Lower leg skin (tissue), 4 donors: ENCODE data around the gene GALNT11. TPM values are rescaled to one million over a fixed set of nuclear protein-coding genes. Genes with fewer than 3 reads are reported as not detected.
"Not testable (repeated sequence)": the region's sequence is repeated elsewhere in the genome, so short reads cannot be mapped to it uniquely, and the experiment has no call there.

ENCODE experiments used
- DNase-seq, 2 donors: peaks; one replicate each; pipeline ENCODE4 v3.0.0-alpha.2; 2019; ENCODE audit warnings: low spot score in 2 of 2
- H3K4me3 ChIP-seq: fragments of 200-600 bp; sonication (generic); 2 replicates; pipeline ENCODE4 v1.5.1; 2017; ENCODE audit warnings: mild to moderate bottlenecking, low read depth; ENCODE audit not compliant: poor library complexity, severe bottlenecking
- CTCF ChIP-seq, 3 donors: fragments of 450-650 bp; IDR thresholded peaks; one replicate each; pipeline ENCODE4 v1.5.1; 2016; ENCODE audit warnings: antibody characterized with exemption in 3 of 3, mild to moderate bottlenecking in 3 of 3, moderate library complexity in 2 of 3
- POLR2A ChIP-seq, 2 donors: fragments of 450-650 bp; IDR thresholded peaks; one replicate each; pipeline ENCODE4 v1.6.1; 2016 to 2017; ENCODE audit warnings: antibody characterized with exemption in 2 of 2, mild to moderate bottlenecking in 1 of 2, moderate library complexity in 1 of 2
- WGBS, 2 donors: methylation state at CpG; one replicate each; pipeline ENCODE4 v1.1.5; 2018; 5-methylcytosine and 5-hydroxymethylcytosine counted together
- intact Hi-C: fragments of 100-400 bp; cut with DNase I; formaldehyde crosslinking; loops from one replicate; pipeline ENCODE4 v1.15.0; 2023; ENCODE audit warnings: low total_unique reads
- total RNA-seq, 4 donors: library from RNA; depleted of rRNA; stranded (reverse); fragments of >200 nt; gene quantifications; one replicate each; pipeline ENCODE4 v1.1.0, GENCODE V29; 2016

Gene GALNT11
- total RNA-seq, 4 donors from 2014 or later: 38.9 to 62.6 (median 45.3) TPM

GRCh38 chr7:152016947-152017346 is 8.5 kb upstream of the GALNT11 start:
- intact Hi-C loops: no loop called here
- WGBS, 2 donors: 94 to 96% methylated on average over 3 of the region's 3 CpGs
- no peak overlapping the region for H3K4me3 ChIP-seq
- DNase-seq: no peak
- TF ChIP-seq CTCF (IDR thresholded peaks at IDR 0.05): no peak

GRCh38 chr7:152017683-152018082 is 7.8 kb upstream of the GALNT11 start:
- intact Hi-C loops, H3K4me3 ChIP-seq, DNase-seq: not testable (repeated sequence)
- WGBS, 2 donors: 82 to 85% methylated on average over 6 of the region's 6 CpGs

- 78 to 82% methylated on average over 10 of the region's 10 CpGs for WGBS, 2 donors
- peak in 1 of 2 donors; percentile 39 for DNase-seq
- intact Hi-C loops, H3K4me3 ChIP-seq: not testable (repeated sequence)
Observed at GRCh38 chr7:152021740-152022139, 3.7 kb upstream of the GALNT11 start.

GRCh38 chr7:152025937-152026890 is 740 bp downstream of the GALNT11 start:
- peak in 1 of 2 donors; percentile 84 for DNase-seq
- H3K4me3 ChIP-seq: peak overlapping the region; percentile 71
- TF ChIP-seq CTCF (IDR thresholded peaks at IDR 0.05) (no peak), POLR2A (IDR thresholded peaks at IDR 0.05) (no peak)
- intact Hi-C loops: no loop called here
- 13 to 16% methylated on average over 21 to 27 of the region's 41 CpGs for WGBS, 2 donors

- 95 to 96% methylated on average over 20 of the region's 20 CpGs for WGBS, 2 donors
- H3K4me3 ChIP-seq, intact Hi-C loops: not testable (repeated sequence)
- DNase-seq: peak in 1 of 2 donors; percentile 62
Observed at GRCh38 chr7:152027491-152028365, 2.3 kb downstream of the GALNT11 start.

GRCh38 chr7:152030059-152030458 is 4.6 kb downstream of the GALNT11 start:
- H3K4me3 ChIP-seq, intact Hi-C loops: not testable (repeated sequence)
- DNase-seq: peak; percentile 48 to 85
- TF ChIP-seq CTCF (IDR thresholded peaks at IDR 0.05): peak in 1 of 3 donors; percentile 19
- WGBS, 2 donors: 78 to 80% methylated on average over 10 of the region's 10 CpGs

GRCh38 chr7:152030639-152031038 is 5.2 kb downstream of the GALNT11 start:
- intact Hi-C loops, DNase-seq, H3K4me3 ChIP-seq: not testable (repeated sequence)
- WGBS, 2 donors: 53 to 56% methylated on average over 1 of the region's 1 CpG
